NCI-H446 (cell line): ENCODE data around the gene FOXA2.
"Not testable (repeated sequence)": the region's sequence is repeated elsewhere in the genome, so short reads cannot be mapped to it uniquely, and the experiment has no call there.

Source experiments
- DNase-seq, 2 experiments: peaks; one replicate each; lab custom pipeline; 2025; lab: John Stamatoyannopoulos, UW

The FOXA2 gene

DNA sequence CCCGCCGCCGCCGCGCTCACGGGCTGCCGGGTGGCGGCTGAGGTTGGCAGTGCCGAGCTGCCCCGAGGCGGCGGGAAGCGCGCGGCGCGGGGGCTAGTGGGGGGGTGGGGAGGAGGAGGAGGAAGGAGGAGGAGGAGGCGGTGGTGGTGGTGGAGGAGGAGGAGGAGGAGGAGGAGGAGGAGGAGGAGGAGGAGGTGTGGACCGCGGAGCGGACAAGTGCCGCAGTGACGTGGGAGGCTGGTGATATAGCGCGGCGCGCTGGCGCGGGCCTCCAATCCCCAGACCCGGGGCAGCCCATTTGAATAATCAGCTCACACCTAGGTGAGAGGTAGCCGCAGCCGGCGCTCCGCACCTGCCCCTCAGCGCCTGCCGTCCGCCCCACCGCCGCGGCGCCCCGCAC lies at the start of gene FOXA2:
TSS of gene FOXA2 (minus strand) at position 51 of the 400 bp plus-strand sequence. CDS start 294 bp downstream, outside the sequence.
- DNase-seq = no peak

DNA sequence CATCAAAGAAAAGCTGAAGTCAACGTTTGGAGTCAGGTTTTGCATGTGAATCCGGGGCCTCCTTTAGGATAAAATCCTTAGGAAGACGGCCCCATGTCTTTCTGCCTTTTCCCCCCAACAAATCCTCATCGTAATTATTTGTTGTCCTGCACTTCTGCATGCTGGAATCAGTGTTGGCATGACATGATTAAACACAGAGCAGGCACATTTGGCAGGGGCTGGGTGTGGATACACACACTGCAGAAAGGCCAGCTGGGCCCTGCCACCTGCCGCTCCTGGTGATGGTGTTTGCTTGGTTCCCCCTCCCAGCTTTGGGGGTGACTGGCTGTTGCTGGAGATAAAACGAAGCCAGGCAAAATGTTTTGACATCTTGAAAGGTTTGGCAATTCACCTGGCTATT lies 46.3 kb upstream of the FOXA2 start:
- no peak for DNase-seq

DNA sequence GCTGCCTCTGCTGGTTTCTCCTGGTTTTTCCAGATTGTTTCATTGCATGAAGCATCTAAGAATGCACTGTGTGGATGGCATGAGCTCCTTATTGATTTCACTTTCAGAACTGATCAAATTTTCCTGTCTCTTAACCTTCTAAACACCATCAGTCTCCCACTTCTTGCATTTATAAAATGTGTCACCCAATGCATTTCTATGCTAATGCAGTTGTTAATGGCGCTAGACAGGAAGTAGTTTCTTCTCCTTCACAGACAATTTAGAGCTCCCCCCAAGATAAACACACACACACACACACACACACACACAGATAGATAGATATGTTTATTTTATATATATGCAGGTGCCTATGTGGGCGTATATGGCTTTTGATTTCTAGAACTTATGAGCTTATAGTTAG lies 45.6 kb upstream of the FOXA2 start:
- no peak for DNase-seq

DNA sequence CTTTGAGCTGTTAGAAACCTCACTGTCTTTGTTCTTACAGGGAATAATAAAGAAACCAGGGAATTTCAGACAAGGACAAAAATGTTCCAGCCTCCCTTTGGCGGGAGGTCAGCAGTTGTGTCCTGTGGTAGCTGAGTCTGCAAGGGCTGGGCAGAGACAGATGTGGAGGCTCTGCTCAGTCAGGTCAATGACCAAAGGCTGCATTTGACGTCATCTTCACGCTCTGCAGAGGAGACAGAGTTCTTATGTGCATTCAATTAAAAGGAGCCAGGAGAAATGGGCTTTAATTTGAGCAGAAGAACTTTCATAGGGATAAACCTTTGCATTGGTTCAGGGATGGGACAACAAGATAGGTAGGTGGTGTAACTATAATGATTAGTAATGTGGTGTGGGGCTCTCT lies 45.1 kb upstream of the FOXA2 start:
- no peak for DNase-seq

DNA sequence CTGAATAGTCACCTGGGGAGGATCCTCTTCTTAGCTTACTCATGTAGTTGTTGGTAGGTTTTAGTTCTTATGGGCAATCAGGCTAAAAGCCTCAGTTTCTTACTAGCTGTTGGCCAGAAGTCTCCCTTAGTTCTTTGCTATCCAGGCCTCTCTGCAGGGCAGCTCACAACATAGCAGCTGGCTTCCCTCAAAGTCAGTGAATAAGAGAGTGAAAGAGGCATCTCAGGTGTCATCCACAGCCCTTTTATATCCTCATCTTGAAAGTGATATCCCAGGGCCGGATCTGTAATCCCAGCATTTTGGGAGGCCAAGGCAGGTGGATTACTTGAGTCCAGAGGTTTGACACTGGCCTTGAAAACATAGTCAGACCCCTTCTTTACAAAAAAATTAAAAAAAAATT lies 42.1 kb upstream of the FOXA2 start:
- DNase-seq = no peak

DNA sequence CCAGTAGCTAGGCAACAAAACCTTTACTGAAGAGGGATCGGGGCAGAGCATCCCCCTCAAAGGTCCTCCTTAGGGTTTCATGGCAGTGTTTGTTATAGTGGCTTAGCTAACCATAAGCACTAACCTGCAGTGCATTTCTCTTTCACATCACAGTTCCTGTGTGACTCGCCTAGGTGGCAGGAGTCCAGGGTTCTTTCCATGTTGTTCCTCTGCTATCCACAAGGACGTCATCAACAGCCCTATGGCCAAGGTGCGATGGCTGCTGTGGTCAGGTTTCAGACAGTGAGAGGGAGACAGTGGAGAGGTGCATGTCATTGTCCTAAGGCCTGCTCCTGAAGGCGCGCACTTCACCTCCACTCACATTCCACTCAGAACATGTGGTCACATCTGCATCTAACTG lies 38.8 kb upstream of the FOXA2 start:
- DNase-seq = no peak

DNA sequence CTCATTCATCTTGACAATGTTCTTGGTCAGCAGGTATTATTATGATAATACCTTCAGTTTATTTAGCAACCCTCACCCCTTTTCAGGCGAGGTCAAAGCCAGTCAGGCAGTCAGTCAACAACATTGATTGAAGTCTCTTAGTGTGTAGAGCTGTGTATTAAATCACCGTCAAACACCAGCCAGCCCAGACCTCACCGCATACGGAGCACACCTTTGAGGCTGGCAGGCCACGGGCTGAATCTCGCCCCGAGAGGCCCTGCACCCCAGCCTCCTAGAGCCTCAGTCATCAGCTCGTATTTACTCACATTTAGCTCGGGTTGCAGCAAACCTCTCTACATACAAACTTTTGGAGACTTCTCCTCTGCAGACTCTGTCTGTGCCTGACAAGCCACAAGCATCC lies 36.0 kb upstream of the FOXA2 start:
- no peak for DNase-seq

DNA sequence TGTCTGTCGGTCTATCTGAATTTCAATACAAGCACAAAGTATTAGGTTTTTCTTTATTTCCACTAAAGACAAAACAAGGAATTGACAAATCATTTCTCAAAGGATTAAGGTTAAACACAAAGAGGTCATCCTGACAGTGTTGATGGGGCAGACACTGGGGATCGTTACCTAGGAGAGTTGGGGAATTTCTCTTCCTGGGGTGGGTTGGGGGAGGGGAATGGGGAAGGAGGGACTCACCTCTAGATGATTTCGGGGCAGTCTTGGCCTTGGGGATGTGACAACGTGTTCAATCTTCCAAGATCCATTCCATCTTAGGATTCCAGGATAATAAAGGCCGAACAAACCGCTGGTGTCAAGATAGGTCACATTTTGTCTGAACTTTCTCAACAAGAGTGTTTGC lies 35.4 kb upstream of the FOXA2 start:
- DNase-seq = no peak

DNA sequence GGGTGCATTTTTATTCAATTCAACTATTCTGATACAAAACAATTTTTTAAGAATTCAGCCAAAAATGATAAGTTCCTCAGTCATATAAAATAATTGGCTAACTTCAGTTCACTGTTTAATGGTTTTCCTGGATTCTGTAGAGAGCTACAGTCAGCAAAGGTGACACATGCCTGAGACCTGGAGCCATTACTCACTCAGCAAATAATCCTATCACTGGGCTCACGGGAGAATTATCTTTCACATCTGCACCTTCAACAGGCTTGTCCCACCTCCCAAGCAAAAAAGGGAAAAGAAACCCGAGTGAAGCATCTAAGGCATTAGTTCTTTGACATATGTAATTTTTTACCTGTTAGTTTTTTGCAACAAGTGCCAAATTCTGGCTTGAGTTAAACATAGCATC lies 34.9 kb upstream of the FOXA2 start:
- DNase-seq = no peak

DNA sequence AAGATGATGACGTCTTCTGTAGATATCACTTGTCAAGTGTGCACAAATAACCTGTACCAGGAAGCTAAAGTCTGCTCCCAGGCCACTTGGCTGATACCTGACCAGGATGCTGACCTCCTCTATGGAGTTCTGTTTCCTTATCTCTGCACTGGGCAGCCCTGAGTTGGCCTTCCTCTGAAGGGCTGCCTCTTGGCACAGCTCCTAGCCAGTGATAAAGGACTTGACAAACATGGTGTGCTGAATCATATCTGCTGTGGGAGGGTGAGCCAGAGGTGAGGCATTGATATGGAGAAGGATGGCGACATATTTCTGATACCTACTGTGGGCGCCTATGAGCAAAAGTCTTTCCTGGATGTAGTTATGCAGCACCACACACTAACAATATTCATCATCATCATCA lies 32.8 kb upstream of the FOXA2 start:
- DNase-seq = no peak

DNA sequence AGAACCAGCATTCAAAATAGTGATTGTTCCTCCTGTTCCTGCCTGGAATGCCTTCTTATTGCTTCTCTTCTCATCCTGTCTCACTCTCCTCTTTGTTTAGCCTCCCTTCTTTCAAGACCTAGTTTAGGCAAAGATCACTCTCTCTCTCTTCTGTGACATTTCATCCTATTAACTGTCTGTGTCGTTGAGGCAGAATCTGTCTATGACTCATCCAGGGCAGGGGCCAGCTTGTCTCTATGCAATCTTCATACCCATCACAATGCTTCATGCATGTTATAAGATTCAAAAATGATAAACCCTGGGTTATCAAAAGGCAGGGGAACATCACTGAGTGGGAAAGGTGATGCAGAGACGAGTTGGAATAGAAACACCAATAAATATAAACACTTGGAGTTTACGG lies 32.2 kb upstream of the FOXA2 start:
- no peak for DNase-seq

DNA sequence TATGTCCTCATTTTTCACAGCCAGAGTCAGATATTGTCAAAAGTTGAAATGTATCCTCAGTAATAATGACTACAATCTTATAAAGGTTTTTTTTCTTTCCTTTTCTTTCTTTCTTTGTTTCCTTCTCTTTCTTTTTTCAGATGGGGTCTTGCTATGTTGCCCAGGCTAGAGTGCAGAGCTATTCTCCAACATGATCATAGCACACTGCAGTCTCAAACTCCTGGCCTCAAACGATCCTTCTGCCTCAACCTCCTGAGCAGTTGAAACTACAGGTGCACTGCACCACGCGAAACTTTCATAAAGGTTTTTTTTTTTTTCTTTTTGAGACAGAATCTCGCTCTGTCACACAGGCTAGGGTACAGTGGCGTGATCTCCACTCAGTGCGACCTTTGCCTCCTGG lies 31.1 kb upstream of the FOXA2 start:
- DNase-seq = no peak

DNA sequence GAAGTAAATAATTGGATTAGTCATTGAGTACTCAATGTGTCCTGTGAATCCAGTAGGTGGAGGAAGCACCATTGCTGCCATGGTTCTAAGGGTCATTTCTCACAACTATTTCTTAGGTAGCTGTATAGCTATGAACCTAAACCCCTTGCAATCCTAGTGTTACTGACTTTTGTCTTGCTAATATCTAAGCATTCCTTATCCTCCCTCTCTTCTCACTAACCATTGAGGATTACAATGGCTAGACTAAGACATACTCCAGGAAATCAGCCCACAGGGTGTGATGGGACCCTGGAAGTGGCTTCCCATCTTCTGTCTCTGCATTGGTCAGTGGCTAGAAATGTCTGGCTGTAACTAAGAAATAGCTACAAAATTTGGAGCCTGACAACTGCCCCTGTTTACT lies 27.3 kb upstream of the FOXA2 start:
- DNase-seq = no peak

DNA sequence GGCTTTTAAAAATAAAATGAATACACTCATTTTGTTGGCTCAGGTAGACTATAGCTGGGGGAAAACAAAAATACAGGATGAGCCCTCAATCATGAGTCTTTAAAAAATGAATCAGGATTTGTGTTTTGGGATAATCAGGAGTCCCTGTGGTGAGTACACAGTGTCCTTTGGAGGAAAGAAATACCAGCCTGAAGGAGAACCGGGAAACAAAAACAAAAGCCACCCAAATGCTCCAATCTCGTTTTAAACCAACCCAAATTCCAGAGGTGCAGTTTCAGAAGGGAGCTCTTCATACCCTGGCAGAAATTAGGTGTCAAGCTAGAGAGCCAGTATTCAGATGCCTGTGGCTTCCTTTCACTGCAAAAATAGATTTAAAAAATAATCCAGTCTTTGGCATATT lies 23.3 kb upstream of the FOXA2 start:
- DNase-seq = no peak

DNA sequence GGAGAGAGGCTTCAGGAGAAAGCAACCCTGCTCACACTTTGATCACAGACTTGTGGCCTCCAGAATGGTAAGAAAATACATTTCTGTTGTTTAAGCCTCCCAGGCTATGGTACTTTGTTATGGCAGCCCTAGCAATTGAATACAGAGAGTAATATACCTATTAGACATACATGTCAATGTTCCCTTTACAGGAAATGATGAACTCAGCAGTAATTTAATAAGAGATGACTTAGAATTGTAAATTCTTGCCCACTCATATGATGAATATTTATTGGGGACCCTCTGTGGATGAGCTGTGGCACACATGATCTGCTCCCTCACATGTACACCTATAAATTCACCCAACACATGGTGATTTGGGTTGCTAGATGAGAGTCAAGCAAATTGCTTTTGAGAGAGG lies 20.4 kb upstream of the FOXA2 start:
- no peak for DNase-seq

DNA sequence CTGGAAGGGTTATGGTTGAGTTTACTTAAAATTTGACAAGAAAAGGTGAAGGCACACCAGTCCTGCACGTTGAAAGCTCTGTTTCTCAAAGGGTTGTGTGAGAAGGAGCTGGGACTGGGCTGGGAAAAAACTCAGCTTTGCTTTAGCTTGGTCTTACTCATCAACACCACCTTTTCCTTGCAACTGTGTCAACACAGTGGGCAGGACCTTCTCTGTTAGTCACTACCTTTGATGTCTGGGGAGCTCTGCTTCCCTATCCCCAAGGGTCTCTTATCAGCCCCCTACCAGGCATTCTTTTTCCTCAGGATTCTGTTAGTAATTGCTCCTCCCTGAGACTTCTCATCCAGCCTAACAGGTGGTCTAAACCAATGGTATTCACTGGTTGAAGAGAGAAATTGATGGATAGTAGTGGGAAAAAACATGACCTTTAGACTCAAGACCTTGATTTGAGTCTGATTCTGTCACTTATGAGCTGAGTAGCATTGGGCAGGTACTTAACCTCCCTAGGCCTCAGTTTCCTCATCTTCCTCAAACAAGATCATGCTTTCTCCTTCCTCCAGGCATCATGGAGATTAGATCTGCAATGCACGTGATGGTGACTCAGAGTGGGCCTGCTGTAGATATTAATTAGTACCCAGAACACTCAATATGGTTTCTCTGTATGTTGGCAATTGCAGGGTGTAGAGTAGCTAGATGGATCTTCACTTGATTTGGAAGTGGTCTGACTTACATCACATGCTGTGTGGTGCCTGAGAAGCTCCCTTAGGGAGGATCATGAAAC lies 17.2 kb upstream of the FOXA2 start:
- DNase-seq = no peak

DNA sequence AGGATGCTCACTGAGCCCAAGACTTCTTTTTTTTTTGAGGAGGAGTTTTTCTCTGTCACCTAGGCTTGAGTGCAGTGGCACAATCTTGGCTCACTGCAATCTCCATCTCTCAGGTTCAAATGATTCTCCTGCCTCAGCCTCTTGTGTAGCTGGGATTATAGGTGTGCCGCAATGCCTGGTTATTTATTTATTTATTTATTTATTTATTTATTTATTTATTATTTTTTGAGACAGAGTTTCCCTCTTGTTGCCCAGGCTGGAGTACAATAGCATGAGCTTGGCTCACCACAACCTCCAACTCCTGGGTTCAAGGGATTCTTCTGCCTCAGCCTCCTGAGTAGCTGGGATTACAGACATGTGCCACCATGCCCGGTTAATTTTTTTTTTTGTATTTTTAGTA lies 14.9 kb upstream of the FOXA2 start:
- DNase-seq = not testable (repeated sequence)

DNA sequence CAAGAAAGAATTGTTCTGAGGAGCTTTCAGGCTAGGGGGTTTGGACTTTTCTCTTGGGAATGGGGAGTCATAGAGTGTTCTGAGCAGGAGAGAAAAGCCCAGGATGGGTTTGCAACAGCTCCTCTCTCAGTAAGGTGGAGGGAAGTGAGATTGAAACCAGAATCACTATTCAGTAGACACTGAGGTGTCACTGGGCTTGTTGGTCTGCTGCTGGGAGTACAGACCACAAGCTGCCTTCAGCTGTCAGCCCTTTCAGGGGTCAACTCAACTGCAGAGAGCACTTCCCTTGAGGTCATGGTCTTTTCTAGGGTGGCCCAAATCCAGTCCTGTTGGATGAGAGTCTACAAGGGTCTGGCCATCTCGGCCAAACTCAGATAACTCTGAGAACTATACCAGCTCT lies 12.9 kb upstream of the FOXA2 start:
- no peak for DNase-seq

DNA sequence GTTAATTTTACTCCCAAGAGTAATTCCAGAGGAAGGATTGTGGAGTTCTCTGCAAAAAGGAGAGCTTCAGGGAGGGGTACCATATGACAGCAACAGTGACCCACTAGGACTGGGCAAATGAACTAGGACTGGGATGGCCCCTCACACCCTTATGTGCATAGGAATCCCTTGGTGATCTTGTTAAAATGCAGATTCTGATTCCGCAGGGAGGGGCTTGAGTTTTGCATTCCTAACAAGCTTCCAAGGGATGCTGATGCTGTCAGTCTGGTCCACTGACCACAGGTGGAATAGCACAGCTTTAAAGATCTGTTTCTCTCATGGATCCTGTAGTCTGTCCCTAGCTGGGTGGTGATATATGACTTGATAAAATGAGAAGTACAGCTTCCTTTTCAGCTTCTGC lies 6.3 kb upstream of the FOXA2 start:
- DNase-seq = no peak

DNA sequence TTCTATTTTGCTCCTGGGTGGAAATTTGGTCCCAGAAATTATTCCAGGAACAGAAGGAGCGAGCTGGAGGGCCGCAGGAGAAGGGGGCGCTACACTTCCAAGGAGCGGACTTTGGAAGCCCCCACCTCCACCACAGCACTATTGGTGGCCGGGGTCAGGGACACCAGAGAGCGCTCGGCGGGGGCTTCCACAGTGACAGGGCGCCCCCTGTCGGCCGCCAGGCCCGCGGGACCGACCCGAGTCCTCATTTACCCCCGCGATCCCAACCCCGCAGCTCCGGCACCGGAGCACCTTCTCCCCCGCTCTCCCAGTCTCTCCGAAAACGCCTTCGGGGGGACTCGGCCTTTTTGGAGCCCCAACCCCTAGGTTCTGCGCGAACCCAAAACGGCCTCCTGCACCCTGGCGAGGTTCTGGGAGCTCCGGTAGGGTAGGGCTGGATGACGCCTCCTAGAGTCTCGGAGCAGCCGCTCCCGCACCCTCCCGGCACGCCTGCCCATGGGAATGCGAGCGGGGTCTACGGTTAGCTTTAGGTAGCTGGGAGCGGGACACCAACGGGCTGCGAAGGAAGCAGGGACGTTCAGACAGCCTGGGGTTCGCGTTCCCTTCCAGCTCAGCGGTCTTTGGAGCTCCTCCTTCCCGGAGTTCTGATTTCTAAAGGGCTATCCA lies 2.4 kb upstream of the FOXA2 start:
- no peak for DNase-seq

DNA sequence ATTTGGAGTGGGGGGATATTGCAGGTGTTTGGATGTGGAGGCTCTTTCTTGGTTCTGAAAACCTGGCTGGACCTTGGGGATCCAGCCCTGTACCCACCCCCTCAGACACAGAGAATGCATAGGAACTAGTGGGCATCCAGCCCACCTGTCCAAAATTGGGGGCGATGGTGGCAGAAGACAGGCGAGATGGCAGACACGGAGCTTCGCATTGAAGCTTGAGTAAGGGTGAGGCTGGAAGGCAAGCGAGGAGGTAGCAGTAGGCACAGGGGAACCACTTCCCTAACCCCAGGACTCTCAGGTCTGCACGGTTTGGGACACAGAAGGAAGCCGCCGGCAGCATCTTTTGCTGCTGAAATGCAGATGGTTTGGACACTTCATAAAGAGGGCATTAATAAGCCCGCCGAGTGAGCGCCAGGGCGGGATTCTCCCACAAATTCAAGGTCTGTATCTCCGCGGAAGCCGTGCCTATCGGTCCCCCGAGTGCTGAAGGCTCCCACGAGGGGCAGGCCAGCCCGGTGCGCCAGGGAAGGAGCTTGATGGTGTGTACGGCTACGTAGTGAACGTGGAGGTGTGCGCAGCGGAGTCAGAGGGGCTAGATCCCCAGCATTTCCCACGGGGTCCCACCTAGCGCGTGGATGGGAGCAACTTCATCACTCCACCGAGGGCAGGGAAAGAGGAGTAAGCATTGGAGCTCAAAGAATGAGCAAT lies 1.6 kb upstream of the FOXA2 start:
- no peak for DNase-seq

DNA sequence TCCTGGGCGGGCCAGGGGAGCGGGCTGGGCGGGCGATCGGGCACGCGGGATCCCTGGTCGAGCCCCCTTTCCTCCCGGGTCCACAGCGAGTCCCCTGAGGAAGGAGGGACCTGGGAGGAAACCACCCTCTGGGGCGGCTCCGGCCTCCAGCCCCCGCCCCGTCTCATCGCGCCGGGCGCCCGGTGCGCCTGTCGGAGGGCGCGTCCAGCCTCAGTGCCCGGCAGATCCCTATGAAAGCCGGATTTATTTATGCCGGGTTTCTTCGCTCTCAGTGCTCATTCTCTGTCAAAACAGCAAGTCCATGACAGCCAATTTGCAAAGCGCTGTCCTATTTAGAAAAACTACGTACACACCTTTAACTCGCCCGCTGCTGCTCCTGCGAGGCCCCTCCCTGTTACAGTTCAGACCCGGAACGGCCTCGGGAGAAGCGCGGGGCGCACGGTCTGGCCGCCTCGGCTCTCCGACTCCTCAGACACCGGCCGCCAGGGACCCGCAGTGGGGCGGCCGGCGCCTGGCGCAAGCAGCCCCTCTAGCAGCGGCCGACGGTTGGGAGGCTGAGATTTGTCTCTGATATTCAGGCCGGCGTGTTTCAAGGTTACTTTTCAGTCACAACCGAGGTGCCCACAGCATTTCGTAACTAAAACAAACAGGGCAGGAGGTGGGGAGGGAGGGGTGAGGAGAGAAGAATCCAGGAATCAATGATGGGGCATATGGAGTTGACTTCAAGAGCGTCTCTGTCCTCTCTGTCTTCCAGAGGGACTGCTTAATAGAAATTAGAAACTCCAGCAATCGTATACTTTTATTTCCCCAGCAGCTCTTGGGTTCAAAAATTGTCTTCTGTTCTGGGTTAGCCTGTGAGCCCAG lies 782 bp upstream of the FOXA2 start:
- no peak for DNase-seq
